GM19467 (cell line): ENCODE measurements around the gene PSMB3.

ENCODE experiments used
- ATAC-seq: cut with Tn5 transposase; IDR thresholded peaks from one replicate; pipeline ENCODE4 v1.9.1; 2021; ENCODE audit warnings: mild to moderate bottlenecking, moderate library complexity; ENCODE audit not compliant: unreplicated experiment

Gene PSMB3

GRCh38 chr17:38733282-38733981, 19.1 kb upstream of the PSMB3 start:
- no peak for ATAC-seq

GRCh38 chr17:38733982-38734973, 18.3 kb upstream of the PSMB3 start:
- no peak for ATAC-seq

GRCh38 chr17:38735161-38735997, 17.2 kb upstream of the PSMB3 start:
- no peak for ATAC-seq

- no peak for ATAC-seq
Observed at GRCh38 chr17:38738007-38738662, 14.4 kb upstream of the PSMB3 start.

DNA sequence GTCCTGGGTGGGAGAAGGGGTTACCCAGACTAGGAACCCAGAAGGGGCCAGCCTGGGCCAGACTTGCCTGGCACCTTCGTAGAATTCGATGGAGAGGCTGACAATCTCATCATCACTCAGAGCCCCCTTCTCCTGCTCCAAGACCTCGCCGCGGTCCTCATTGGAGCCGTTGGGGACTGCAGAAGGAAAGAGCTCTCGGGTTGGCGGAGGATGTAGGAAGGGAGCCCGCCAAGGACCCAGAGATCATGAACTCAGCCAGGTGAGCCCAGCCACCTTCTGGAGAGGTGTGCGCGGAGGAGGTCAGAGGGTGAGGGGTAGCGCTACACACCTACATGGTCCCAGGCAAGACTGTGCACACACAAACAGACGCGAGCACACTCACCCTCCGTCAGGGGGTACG, 13.9 kb upstream of the PSMB3 start:
- no peak for ATAC-seq

- no peak for ATAC-seq
Observed at GRCh38 chr17:38739305-38739704, 13.2 kb upstream of the PSMB3 start.

- no peak for ATAC-seq
Observed at GRCh38 chr17:38740044-38740443, 12.5 kb upstream of the PSMB3 start.

GRCh38 chr17:38740806-38741205, 11.7 kb upstream of the PSMB3 start:
- ATAC-seq = no peak

DNA sequence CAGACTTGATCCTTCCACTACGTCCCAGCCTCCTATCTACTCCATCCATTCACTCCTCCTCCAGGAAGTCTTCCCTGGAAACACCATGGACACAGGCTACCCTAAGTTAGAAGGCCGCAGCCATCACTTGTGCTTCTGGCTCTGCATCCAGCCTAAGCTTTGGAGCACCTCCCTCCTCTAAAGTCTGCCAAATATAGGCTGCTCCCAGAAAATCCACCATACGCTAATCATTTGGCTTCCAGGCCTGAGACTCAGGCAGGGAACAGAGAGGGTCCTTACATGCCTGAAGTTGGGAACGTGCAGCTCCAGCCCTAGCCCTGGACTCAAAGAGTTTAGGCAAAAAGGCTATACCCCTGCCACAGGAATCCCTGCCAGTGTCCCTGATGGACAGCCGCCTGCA, 11.1 kb upstream of the PSMB3 start:
- ATAC-seq = no peak

GRCh38 chr17:38741921-38742410, 10.6 kb upstream of the PSMB3 start:
- ATAC-seq = no peak

DNA sequence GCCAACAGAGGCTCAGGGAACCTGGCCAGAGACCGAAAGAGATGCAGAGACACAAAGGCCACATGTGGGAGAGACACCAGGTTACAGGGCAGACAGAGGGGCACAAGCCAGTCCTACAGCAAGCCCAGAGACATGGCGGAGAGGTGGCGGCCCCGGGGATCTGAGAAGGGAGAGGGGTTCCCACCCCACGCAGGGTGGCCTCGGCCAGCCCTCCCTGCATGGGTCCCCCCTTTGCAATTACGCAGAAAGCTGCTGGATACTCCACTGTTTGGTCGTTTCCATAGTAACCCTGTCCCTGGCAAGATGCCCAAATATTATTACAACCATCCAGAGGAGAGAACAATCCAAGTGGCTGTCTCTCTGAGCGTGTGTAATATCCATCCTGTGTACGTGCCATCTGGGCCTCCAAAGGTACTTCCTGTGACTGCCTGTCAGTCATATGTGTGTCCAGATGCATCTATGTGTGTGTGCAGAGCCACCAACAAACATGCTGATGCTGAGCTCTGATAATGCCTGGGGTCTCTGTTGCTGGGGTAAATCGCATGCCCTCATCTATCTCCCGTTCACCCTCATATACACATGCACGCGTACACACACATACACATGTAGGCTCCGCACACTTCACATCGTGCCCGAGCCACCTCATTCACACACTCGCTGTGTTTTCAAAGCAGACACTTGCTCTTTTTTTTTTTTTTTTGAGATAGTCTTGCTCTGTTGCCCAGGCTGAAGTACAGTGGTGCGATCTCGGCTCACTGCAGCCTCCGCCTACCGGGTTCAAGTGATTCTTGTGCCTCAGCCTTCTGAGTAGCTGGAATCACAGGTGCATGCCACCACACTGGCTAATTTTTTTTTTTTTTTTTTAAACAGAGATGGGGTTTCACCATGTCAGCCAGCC, 9.9 kb upstream of the PSMB3 start:
- no peak for ATAC-seq

DNA sequence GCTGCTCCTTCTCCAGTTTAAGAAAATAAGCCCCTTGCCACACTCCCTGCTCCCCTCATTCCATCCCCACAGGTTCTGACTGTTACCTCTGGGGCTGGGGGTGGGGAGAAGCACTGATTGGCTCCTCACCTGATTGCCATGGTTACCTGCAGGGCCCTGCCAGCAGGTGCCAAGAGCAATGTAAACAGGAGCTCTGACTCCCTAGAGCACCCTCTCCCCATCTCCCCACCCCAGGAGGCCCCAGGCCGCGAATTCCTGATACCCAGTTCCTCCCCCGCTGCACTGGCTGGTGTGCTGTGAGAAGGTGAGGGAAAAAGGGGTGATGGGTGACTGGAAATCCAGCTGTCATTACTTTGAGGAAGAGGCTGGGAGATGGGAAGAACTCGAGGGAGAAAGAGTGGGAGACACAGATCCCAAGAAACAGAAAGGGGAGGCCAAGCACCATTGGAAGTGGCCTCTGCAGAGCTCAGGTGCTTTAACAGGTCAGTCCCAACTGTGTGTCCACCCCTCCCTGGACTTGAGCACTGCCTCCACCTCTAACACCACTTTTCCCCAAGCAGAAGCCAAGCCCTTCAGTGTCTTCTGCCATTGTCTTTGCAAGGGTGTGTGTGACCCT, 8.9 kb upstream of the PSMB3 start:
- ATAC-seq = no peak

- no peak for ATAC-seq
Observed at GRCh38 chr17:38745545-38745944, 7.0 kb upstream of the PSMB3 start.

DNA sequence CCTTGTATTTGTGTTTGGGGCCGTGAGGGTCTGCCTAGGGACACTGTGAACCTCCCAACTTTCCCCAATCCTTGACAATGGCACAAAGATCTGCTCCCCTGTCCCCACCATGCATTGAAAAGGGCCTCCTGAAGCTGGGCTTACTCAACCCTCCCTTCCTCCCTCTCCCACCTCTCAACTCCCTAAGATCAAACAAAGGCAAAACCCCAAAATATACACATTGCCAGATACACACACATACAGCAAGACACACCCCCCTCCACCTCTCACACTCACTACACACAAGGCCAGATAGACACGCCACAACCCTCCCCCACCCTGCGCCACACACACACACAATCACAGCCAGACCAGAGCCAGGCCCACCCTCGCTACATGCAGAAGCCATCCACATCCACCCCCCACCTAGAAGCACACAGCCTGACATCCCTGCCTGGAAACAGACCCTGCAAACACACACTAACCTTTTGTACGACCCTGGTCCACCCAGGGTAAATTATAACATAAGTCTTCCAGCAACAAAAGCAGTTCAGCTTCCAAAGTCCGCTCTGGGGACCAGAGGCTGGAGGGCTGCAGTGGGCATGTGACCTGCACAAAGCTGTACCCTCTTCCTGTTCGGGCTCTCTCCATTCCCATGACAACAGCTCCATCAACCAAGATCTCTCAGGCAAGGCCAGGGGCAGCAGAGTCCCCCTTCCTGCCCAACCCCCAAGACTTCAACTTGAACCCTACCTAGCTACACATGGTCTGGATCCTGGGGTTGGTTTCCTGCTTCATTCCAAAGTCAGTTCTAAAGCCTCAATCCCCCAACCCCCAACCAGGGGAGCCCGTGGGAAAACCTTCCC, 6.3 kb upstream of the PSMB3 start:
- no peak for ATAC-seq

GRCh38 chr17:38746849-38747462, 5.6 kb upstream of the PSMB3 start:
- ATAC-seq = no peak

DNA sequence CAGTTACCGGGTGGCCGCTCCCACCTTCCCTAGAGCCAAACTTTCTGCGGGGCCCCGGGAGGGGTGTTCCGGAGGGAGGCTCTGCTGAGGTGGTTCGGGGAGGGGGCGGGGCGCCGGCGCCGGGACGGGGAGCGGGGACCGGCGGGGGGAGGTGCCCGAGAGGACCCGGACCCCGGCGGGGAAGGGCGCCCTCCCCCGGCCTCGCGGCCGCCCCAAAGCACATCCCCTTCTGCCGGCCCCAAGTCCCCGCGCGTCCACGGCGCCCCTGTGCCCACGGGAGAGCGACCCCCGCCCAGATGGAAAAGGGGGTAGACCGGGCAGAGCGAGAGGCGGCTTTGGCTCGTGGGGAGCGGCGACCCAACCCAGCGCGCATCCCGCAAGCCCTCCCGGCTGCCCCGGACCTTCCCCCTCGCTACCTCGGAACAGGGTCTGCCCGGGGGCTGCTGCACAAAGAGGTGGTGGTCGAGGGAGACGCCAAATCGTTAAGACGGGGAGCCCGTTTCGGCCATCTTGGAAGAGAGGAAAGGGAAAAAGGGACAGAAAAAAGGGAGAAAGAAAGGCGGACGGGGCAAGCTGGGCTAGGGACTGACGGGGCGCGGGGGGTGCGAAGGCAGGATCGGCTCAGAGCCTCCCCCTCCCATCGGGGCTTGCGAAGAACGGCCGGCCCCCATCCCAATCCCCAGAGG, 4.9 kb upstream of the PSMB3 start:
- ATAC-seq = no peak
